GM18517 (cell line): ENCODE measurements around the gene ZNF546.
A peak's percentile ranks its signal among the peaks of the same experiment; 100 is the strongest.
"Not testable (repeated sequence)": the region's sequence is repeated elsewhere in the genome, so short reads cannot be mapped to it uniquely, and the experiment has no call there.

Source experiments
- ATAC-seq: cut with Tn5 transposase; IDR thresholded peaks from one replicate; pipeline ENCODE4 v1.9.1; 2021; ENCODE audit warnings: mild to moderate bottlenecking, moderate library complexity; ENCODE audit not compliant: unreplicated experiment

The ZNF546 gene

DNA sequence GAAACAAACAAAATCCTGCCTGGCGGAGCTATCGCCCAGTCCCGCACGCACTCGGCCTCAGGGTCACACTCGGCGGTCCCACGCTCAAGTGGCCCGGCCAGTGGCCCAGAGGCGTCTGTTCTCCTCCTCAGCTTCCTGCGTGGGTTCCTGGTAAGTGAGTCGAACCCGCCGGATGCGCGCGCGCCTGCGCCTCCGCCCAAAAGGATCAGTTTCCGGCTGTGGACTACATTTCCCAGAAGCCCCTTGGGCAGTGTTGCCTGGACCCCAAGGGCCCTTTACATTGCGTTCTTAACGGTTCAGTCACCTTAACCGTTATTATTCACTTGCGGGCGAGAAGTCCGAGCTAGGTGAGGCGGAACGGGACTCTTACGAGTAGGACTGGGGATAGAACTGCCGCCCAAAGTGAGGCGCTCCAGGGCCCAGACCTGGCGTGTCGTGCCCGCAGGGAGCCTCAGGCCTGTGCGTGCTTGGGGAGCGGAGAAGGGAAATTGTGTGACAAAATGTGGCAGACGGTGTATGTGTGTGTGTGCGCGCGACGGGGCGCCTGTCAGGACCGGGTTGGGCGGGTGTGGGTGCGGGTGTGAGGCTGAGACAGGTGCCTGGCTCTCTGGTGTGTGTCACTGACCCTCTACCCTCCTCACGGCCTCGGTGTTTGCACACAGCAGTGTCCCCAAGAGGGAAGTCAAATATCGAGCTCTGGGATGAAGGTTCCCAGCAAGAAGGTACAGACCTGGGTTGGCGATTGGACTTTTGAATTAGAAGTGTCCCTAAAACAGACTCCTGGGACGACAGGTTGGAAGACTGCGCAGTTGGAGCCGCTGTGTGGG is at the start of gene ZNF546:
TSS of gene ZNF546 (plus strand) at position 250 of the 827 bp plus-strand sequence. CDS start 1,267 bp downstream, outside the sequence.
- peak; percentile 80 for ATAC-seq

DNA sequence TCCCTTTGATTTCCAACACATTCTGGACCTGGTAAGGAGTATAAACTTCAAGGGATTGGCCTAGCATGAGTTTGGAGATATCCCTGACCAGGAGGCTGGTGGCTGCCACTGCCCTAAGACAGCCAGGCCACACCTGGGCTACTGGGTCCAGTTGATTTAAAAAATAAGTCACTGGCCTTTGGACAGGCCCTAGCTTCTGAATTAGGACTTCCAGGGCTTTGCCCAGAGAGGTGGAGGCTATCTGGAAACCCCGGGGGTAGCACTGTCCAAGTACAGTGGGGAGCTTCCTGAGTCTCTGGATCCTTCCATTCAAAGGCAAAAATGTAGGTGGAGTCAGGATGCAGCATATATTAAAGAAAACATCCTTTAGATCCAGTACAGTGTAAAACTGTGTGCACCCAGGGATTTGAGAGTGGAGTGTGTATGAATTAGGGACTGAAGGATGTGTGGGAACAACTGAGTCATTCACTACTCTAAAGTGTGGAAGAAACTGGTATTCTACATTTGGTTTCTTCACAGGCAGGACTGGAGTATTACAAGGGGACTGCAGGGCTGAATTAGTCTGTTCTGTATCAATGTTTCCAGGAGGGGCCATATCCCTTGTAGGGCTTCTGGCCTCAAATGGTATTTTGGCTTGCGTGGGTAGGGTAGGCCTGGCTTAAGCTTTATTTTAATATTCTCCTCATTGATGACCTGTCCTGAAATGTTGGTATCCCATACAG is 47.7 kb upstream of the ZNF546 start:
- ATAC-seq, result no peak

DNA sequence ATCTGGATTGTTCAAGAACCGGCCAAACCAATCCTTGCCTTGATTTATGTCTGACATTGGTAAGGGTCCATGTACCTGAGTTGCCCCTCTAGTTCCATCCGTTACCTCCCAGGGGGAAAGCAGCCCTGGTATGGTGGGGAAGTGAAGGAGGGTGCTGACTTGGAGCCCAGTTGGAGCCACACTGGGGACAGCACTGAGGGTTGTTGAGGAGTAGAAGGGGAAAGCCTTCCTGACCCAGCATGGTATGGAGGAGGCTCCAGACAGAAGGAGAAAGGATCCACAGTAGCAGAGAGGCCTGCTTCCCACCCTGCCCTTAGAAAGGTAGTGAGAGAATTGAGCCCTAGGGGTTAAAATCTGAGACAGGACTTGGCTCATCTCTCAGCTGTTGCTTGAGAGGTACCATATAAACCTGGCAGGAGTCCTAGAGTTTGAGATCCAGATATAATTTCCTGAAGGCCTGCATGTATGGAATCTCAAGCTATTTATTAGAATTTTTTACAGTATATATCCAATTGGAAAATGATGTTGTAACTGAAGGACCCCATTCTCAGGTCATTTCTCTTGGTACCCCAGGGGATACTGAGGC is 45.7 kb upstream of the ZNF546 start:
- ATAC-seq, result no peak

DNA sequence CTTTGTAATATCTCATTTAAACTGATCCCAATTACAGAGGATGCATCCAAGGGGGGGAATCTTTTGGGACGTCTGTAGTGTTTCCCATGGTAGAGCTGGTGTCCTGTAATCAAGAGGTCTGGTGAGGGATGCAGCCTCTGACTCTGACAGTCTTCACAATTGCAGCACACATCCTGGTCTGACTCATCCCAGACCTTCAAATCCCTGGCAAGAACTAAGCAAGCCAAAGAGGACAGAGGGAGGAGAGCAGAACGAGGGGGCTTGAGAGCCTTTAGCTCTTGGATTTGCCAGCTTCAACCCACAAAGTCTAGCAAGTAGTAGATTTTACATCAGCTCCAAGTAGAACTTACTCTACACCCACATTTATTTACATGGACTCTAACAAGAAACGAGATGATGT is 45.2 kb upstream of the ZNF546 start:
- no peak for ATAC-seq

DNA sequence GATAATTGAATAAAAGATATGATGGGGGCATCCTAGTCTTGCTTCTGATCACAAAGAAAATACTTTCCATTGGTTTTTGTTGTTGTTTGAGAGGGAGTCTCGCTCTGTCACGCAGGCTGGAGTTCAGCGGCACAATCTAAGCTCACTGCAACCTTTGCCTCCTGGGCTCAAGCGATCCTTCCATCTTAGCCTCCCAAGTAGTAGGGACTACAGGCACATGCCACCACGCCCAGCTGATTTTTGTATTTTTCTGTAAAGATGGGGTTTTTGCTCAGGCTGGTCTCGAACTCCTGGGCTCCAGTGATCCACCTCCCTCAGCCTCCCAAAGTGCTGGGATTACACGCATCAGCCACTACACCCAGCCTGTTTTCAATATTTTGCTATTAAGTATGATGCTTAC is 42.9 kb upstream of the ZNF546 start:
- ATAC-seq, result no peak

DNA sequence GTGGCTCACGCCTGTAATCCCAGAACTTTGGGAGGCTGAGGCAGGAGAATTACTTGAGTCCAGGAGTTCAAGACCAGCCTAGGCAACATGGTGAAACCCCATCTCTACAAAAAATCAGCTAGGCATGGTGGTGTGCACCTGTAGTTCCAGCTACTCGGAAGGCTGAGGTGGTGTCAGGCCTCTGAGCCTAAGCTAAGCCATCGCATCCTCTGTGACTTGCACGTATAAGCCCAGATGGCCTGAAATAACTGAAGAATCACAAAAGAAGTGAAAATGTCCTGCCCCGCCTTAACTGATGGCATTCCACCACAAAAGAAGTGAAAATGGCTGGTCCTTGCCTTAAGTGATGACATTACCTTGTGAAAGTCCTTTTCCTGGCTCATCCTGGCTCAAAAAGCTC is 39.0 kb upstream of the ZNF546 start:
- ATAC-seq, result not testable (repeated sequence)

DNA sequence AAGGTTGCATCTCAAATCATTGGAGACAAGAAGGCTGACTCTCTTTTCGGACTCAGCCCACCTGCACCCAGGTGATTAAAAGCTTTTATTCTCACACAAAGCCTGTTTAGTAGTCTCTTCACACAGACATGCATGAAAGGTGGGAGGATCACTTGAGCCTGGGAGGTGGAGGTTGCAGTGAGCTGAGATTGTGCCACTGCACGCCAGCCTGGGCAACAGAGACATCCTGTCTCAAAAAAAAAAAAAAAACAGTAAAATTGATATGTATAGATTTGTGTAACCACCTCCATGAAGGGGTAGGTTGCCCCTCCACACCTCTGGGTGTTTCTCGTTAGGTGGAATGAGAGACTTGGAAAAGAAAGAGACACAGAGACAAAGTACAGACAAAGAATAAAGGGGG is 37.9 kb upstream of the ZNF546 start:
- ATAC-seq, result not testable (repeated sequence)

DNA sequence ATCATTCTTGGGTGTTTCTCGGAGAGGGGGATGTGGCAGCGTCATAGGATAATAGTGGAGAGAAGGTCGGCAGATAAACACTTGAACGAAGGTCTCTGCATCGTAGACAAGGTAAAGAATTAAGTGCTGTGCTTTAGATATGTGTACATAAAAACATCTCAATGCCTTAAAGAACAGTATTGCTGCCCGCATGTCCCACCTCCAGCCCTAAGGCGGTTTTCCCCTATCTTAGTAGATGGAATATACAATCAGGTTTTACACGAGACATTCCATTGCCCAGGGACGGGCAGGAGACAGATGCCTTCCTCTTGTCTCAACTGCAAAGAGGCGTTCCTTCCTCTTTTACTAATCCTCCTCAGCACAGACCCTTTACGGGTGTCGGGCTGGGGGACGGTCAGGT is 37.5 kb upstream of the ZNF546 start:
- ATAC-seq, result not testable (repeated sequence)

DNA sequence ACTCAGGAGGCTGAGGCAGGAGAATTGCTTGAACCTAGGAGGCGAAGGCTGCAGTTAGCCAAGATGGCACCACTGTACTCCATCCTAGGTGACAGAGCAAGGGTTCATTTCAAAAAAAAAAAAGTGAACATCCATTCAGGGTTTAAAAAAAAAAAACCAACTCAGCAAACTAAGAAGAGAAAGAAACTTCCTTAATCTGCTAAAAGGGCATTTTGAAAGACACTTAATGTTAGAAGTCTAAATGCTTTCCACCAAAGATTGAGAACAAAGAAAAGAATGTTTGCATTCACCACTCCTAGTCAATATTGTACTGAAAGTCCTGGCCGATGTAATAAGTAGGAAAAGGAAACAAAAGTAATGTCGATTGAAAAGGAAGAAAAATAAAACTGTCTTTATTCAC is 33.0 kb upstream of the ZNF546 start:
- no peak for ATAC-seq

DNA sequence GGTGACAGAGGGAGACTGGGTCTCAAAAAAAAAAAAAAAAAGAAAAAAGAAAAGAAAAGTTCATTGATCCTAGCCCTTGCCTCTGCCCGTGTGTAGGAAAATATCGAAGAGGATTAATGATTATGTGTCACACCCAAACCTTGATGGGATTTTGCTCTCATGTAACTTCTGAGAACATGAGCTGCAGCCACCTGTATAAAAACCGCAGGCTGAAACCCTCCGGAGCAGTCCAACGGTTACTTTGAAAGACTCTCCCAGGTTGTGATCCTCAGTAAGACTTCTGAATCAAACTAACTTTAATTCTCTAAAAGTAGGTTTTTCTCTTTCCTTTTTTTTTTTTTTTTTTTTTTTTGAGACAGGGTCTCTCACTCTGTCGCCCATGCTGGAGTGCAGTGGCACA is 30.2 kb upstream of the ZNF546 start:
- ATAC-seq, result no peak

DNA sequence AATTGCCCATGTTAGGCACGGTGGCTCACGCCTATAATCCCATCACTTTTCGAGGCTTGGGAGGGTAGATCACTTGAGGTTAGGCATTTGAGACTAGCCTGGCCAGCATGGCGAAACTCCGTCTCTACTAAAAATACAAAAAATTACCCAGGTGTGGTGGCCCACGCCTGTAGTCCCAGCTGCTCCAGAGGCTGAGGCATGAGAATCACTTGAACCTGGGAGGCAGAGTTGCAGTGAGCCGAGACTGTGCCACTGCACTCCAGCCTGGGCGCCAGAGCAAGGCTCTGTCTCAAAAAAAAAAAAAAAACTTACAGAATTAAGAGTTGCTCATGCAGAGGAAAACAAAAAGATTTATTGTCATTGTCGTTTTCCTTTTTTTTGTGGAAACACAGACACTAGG is 29.3 kb upstream of the ZNF546 start:
- no peak for ATAC-seq

DNA sequence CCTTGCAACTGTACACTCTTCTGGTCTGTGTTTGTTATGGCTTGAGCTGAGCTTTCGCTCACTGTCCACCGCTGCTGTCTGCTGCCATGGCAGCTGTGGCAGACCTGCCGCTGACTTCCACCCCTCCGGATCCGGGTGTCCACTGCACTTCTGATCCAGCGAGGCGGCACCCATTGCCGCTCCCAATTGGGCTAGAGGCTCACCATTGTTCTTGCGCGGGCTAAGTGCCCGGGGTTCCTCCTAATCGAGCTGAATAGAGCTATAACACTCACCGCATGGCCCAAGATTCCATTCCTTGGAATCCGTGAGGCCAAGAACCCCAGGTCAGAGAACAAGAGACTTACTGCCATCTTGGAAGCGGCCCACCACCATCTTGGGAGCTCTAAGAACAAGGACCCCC is 28.1 kb upstream of the ZNF546 start:
- no peak for ATAC-seq

DNA sequence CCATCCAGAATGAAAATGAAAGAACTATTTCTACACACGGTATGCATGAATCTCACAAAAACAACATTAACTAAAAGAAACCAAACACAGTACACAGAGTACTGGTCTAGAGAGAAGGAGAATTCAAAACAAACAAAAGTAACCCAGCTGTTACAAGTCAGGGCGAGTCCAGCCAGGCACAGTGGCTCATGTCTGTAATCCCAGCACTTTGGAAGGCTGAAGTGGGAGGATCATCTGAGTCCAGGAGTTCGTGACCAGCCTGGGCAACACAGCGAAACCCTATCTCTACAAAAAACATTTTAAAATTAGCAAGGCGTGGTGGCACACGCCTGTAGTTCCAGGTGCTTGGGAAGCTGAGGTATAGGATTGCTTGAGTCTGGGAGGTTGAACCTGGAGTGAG is 27.6 kb upstream of the ZNF546 start:
- no peak for ATAC-seq

DNA sequence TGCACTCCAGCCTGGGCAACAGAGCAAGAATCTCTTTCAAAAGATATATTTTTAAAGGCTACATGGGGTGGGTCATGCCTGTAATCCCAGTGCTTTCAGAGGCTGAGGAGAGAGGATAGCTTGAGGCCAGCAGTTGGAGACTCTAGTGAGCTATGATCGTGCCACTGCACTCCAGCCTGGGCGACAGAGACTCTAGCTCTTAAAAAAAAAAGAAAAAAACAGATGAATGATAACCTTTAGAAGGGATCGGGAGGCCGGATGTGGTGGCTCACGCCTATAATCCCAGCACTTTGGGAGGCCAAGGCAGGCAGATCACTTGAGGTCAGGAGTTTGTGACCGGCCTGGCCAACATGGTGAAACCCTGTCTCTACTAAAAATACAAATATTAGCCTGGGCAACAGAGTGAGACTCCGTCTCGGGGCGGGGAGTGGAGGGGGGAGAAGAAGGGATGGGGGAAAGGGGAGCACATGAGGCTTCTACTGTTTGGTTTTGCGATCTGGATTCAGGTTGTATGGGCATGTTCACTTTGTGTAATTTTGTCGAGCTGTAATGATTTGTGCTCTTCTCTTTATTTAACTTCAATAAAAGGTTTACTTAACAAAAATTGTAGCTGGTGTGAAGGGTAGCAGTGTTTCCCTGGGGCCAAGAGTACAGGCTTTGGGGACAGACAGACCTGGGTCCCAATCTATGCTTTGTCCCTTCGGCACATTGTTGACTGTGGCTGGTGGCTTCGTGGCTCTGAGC is 27.0 kb upstream of the ZNF546 start:
- ATAC-seq, result no peak

DNA sequence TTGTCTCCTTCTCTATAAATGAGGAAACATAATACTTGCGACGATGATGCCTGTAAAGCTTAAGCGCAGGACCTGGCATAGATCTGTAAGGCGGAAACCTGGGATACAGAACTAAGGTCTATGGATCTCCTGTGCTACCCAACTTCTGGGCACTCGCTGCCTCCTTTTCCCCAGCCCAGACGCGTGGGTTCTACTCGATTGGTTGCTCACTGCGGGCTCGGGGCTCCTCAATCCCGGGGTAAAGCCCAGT is 26.5 kb upstream of the ZNF546 start:
- no peak for ATAC-seq

DNA sequence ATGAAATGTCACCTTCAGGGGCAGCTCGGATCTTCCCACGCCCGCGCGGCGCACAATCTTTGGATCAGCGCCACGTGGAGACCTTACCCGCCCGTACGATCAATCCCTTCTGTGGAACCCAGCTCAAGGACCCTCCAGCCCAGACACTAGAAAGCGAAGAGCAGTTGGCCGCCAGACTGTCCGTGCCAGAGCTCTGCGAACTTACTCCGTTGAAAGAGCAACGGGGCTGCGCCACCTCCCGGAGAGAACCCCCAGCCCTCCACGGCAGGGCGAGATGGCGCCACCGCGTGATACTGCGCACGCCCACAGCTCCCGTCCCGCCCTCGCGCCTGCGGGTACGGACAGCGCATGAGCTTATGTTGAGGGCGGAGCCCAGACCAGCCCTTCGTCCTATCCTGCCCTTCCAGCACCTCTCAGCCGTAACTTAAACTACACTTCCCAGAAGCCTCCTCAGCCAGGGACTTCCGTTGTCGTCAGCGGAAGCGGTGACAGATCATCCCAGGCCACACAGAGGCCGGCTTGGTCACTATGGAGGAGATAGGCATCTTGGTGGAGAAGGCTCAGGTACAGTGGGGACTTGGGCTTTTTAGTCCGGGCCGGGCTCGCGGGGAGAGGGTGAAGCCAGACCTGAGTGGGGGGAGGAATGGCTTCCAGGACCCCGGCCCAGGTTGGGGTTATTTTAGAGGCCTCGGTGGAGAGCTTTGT is 26.0 kb upstream of the ZNF546 start, which contains the start of gene PSMC4:
TSS of gene PSMC4 (plus strand) at position 491 of the 705 bp plus-strand sequence. CDS start at position 529, 38 bp downstream.
- ATAC-seq, result peak; percentile 96

DNA sequence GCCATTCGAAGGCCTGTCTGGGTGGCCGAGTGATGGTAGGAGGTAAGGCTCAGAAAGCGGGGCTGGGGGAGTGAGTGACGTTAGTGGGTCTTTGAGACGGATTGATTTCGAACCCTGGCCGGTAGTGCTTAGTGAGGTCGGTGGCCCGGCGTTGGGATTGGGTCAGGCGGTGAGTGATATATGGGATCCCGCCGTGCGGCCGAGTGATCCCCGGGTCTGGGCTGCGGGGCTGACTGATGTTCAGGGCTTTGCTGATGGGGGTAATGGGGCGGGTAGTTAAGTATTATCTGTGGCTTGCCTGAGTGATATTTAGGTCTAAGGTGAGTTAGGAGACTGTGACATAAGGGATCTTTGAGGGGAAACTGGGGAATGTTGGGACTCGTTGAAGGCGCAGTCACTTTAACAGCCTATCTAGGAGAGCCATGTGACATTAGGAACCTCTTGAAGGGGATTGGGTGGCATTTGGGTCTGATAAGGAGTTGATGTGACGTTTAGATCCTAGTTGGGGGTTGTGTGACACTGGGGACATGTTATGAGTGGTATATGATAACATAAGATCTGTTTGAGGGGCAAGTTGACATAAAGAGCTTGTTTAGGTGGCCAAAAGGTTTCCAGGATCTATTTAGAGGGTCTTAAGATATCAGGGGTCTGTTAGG is 25.4 kb upstream of the ZNF546 start:
- no peak for ATAC-seq

DNA sequence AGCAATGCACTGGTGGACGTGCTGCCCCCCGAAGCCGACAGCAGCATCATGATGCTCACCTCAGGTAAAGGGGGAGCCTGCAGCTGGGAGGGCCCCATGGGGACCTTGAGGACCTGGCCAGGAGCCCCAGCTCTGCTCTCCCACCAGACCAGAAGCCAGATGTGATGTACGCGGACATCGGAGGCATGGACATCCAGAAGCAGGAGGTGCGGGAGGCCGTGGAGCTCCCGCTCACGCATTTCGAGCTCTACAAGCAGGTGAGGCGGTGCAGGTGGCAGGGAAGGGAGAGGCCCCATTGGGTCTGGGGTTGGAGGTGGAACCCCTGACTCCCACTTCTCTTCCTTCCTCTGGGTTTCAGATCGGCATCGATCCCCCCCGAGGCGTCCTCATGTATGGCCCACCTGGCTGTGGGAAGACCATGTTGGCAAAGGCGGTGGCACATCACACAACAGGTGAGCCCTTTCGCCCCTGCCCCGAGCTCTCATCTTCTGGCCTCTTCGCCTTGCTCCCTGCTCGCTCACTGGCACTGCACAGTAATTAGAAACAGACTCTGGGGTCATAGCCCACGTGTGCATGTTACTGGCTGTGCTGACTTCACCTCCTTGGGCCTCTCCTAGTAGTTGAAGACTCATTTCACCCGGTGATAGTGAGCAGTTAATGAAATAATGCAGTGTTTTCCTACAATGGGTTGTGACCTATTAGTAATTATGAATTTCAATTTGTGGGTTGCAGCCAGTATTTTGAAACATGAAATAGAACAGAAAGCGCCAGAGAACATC is 22.3 kb upstream of the ZNF546 start:
- no peak for ATAC-seq

DNA sequence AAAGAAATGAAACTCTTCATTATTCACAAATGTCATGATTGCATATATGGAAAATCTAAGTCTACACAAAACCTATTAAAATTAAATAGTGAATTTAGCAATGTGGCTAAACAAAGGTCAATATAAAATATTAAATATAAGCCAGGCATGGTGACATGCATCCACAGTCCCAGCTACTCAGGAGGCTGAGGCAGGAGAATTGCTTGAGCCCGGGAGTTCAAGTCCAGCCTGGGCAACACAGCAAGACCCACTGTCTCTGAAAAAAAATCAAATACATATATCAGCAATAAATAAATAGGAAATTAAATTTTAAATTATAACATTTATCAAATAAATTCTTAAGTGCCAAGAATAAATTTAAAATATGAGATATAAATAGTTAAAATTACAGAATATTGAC is 14.0 kb upstream of the ZNF546 start:
- no peak for ATAC-seq
